ENCODE measurements around the gene RPUSD3. TPM values are rescaled to one million over a fixed set of nuclear protein-coding genes. Genes with fewer than 3 reads are reported as not detected.
"Not testable (repeated sequence)": the region's sequence is repeated elsewhere in the genome, so short reads cannot be mapped to it uniquely, and the experiment has no call there.

Gene RPUSD3
- total RNA-seq, 2 donors from 2014 or later = 56.9 to 67.1 TPM

DNA sequence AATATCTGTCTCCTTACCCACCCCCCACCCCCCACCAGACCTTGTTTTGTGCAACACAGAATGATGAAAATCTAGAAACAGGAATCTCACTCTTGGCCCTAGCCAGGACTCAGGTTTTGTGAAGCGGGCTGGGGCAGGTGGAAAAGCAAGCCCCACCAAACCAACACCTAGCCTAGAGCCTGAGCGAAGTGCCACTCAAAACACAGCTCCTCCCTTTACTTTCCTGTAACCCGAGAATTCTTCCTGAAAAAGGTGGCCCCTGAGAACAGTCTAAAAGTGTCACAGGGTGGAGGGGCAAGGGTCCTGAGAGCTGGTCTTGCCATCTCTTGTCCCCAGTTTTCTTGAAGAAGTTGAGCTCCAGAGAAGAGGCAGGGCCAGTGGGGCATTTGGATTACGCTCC, 17.4 kb upstream of the RPUSD3 start:
- H3K4me1 ChIP-seq (ENCODE audit: control insufficient read depth, insufficient read depth, low read length) = no peaks in the 10 kb centered on the region
- no peaks in the 10 kb centered on the region for H3K27me3 ChIP-seq (ENCODE audit: control insufficient read depth, insufficient read depth, low read length, poor library complexity, severe bottlenecking)
- no peak overlapping the region for H3K27ac ChIP-seq (ENCODE audit: low read depth, low read length)
- H3K4me3 ChIP-seq (ENCODE audit: low read length) = no peak overlapping the region
- Mint-ChIP-seq H3K36me3 (ENCODE audit: low read depth) (no peaks in the 10 kb centered on the region), H3K9me3 (no peaks in the 10 kb centered on the region), H3K27me3 (ENCODE audit: insufficient read depth) (peaks cover 9% of the 10 kb centered on the region), H3K4me3 (no peak overlapping the region), H3K27ac (no peak overlapping the region), H3K4me1 (peaks cover 12% of the 10 kb centered on the region)
- no peaks in the 10 kb centered on the region for H3K36me3 ChIP-seq (ENCODE audit: control insufficient read depth, insufficient read depth, low read length)
- TF ChIP-seq, protein P1, sequence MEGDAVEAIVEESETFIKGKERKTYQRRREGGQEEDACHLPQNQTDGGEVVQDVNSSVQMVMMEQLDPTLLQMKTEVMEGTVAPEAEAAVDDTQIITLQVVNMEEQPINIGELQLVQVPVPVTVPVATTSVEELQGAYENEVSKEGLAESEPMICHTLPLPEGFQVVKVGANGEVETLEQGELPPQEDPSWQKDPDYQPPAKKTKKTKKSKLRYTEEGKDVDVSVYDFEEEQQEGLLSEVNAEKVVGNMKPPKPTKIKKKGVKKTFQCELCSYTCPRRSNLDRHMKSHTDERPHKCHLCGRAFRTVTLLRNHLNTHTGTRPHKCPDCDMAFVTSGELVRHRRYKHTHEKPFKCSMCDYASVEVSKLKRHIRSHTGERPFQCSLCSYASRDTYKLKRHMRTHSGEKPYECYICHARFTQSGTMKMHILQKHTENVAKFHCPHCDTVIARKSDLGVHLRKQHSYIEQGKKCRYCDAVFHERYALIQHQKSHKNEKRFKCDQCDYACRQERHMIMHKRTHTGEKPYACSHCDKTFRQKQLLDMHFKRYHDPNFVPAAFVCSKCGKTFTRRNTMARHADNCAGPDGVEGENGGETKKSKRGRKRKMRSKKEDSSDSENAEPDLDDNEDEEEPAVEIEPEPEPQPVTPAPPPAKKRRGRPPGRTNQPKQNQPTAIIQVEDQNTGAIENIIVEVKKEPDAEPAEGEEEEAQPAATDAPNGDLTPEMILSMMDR (conservative IDR thresholded peaks at IDR 0.05) = no peak
- H3K9me3 ChIP-seq (ENCODE audit: control insufficient read depth, low read length) = no peaks in the 10 kb centered on the region
- 85 to 100% methylated on average over 1 to 4 of the region's 4 CpGs for WGBS, 2 experiments (ENCODE audit: insufficient coverage in 1 of 2, insufficient read length in 1 of 2)
- DNase-seq = no peak
- H3K9ac ChIP-seq (ENCODE audit: extremely low read depth, low read length, poor library complexity, severe bottlenecking) = no peak overlapping the region

DNA sequence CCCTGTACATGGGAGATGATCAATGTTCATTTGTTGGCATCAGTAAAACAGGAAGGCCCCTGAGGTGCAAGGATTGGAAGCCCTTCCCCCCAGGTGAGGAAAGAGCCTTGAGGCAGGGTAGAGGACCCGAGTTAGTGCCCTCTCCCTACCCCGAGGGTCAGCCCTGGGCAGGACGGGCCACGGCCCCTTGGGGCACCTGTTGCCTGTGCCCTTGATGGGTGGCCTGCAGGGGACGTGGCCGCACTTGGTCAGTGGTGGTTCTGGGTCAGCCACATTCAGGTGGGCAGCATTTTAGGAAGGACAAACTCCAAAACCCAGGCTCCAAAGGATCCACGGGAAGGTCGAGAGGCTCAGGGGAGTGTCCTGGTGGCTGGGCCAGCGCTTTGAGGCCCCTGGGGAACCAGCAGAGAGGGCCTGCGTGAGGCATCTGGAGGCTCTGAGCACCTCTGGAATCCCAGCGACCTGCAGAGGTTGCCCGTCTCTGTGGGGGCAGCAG, 15.8 kb upstream of the RPUSD3 start:
- H3K27ac Mint-ChIP-seq = no peak overlapping the region
- no peaks in the 10 kb centered on the region for H3K9me3 Mint-ChIP-seq
- H3K27me3 Mint-ChIP-seq (ENCODE audit: insufficient read depth) = peaks cover 9% of the 10 kb centered on the region
- Histone ChIP-seq H3K9ac (ENCODE audit: extremely low read depth, low read length, poor library complexity, severe bottlenecking) (no peak overlapping the region), H3K36me3 (ENCODE audit: control insufficient read depth, insufficient read depth, low read length) (no peaks in the 10 kb centered on the region), H3K4me1 (ENCODE audit: control insufficient read depth, insufficient read depth, low read length) (no peaks in the 10 kb centered on the region), H3K9me3 (ENCODE audit: control insufficient read depth, low read length) (no peaks in the 10 kb centered on the region), H3K4me3 (ENCODE audit: low read length) (no peak overlapping the region), H3K27ac (ENCODE audit: low read depth, low read length) (no peak overlapping the region), H3K27me3 (ENCODE audit: control insufficient read depth, insufficient read depth, low read length, poor library complexity, severe bottlenecking) (no peaks in the 10 kb centered on the region)
- 91 to 97% methylated on average over 6 to 12 of the region's 12 CpGs for WGBS, 2 experiments (ENCODE audit: insufficient coverage in 1 of 2, insufficient read length in 1 of 2)
- no peak overlapping the region for H3K4me3 Mint-ChIP-seq
- no peaks in the 10 kb centered on the region for H3K36me3 Mint-ChIP-seq (ENCODE audit: low read depth)
- DNase-seq = no peak
- TF ChIP-seq, protein P1 (conservative IDR thresholded peaks at IDR 0.05) = no peak
- H3K4me1 Mint-ChIP-seq = peaks cover 13% of the 10 kb centered on the region

- WGBS, 2 experiments (ENCODE audit: insufficient coverage in 1 of 2, insufficient read length in 1 of 2) = 94 to 100% methylated on average over 3 of the region's 3 CpGs
- TF ChIP-seq, protein P1 (conservative IDR thresholded peaks at IDR 0.05) = no peak
These were observed 11.8 kb upstream of the RPUSD3 start for GRCh38 chr3:9855594-9855993.

GRCh38 chr3:9854291-9854940, 10.6 kb upstream of the RPUSD3 start:
- not testable (repeated sequence) for H3K27ac Mint-ChIP-seq; H3K4me3 Mint-ChIP-seq; H3K27me3 Mint-ChIP-seq (ENCODE audit: insufficient read depth); H3K36me3 ChIP-seq (ENCODE audit: control insufficient read depth, insufficient read depth, low read length); H3K36me3 Mint-ChIP-seq (ENCODE audit: low read depth); H3K9me3 Mint-ChIP-seq; H3K9me3 ChIP-seq (ENCODE audit: control insufficient read depth, low read length); H3K9ac ChIP-seq (ENCODE audit: extremely low read depth, low read length, poor library complexity, severe bottlenecking); DNase-seq; H3K27me3 ChIP-seq (ENCODE audit: control insufficient read depth, insufficient read depth, low read length, poor library complexity, severe bottlenecking); H3K27ac ChIP-seq (ENCODE audit: low read depth, low read length); H3K4me1 ChIP-seq (ENCODE audit: control insufficient read depth, insufficient read depth, low read length); H3K4me3 ChIP-seq (ENCODE audit: low read length)
- WGBS, 2 experiments (ENCODE audit: insufficient coverage in 1 of 2, insufficient read length in 1 of 2) = 83 to 86% methylated on average over 10 to 11 of the region's 11 CpGs
- H3K4me1 Mint-ChIP-seq = peaks cover 16% of the 10 kb centered on the region

More at GRCh38 chr3:9855594-9855993, 11.8 kb upstream of the RPUSD3 start:
- peaks cover 20% of the 10 kb centered on the region for H3K4me1 Mint-ChIP-seq
- no peaks in the 10 kb centered on the region for H3K27me3 ChIP-seq (ENCODE audit: control insufficient read depth, insufficient read depth, low read length, poor library complexity, severe bottlenecking)
- no peak overlapping the region for H3K4me3 Mint-ChIP-seq
- no peak overlapping the region for H3K27ac ChIP-seq (ENCODE audit: low read depth, low read length)
- no peak overlapping the region for H3K27ac Mint-ChIP-seq
- H3K9me3 ChIP-seq (ENCODE audit: control insufficient read depth, low read length) = no peaks in the 10 kb centered on the region
- no peak overlapping the region for H3K9ac ChIP-seq (ENCODE audit: extremely low read depth, low read length, poor library complexity, severe bottlenecking)
- no peaks in the 10 kb centered on the region for H3K36me3 Mint-ChIP-seq (ENCODE audit: low read depth)
- no peak overlapping the region for H3K4me3 ChIP-seq (ENCODE audit: low read length)
- H3K36me3 ChIP-seq (ENCODE audit: control insufficient read depth, insufficient read depth, low read length) = no peaks in the 10 kb centered on the region
- H3K9me3 Mint-ChIP-seq = no peaks in the 10 kb centered on the region
- no peaks in the 10 kb centered on the region for H3K4me1 ChIP-seq (ENCODE audit: control insufficient read depth, insufficient read depth, low read length)
- no peak for DNase-seq
- H3K27me3 Mint-ChIP-seq (ENCODE audit: insufficient read depth) = peaks cover 9% of the 10 kb centered on the region

Measured in endodermal cell (in vitro differentiated cells).